HepG2 (cell line): ENCODE measurements around the gene EZH1. TPM values are rescaled to one million over a fixed set of nuclear protein-coding genes. Genes with fewer than 3 reads are reported as not detected.

Source experiments
- CEBPG ChIP-seq: IDR thresholded peaks from 2 replicates; pipeline ENCODE4 v1.6.1; 2016
- FOXO1 ChIP-seq: sonication (generic); formaldehyde crosslinking; IDR thresholded peaks from 2 replicates; pipeline ENCODE4 v1.4.0; 2020; ENCODE audit warnings: missing genetic modification reagents
- FOXP1 ChIP-seq, 2 experiments: fragments of 450-650 bp in 1 of 2; IDR thresholded peaks; 2 replicates each; pipeline ENCODE4 v1.6.1; 2017 to 2018; ENCODE audit warnings: antibody characterized with exemption in 1 of 2
- KDM2A ChIP-seq: sonication (generic); formaldehyde crosslinking; IDR thresholded peaks from 2 replicates; pipeline ENCODE4 v1.4.0; 2020; ENCODE audit warnings: low read depth, missing genetic modification reagents, borderline replicate concordance
- MBD4 ChIP-seq: IDR thresholded peaks from 2 replicates; pipeline ENCODE4 v1.6.1; 2012; ENCODE audit warnings: low read length, inconsistent platforms, borderline replicate concordance
- MEIS2 ChIP-seq: sonication (generic); formaldehyde crosslinking; IDR thresholded peaks from 2 replicates; pipeline ENCODE4 v1.9.0; 2021; ENCODE audit warnings: mild to moderate bottlenecking, missing genetic modification reagents
- MZF1 ChIP-seq: sonication (generic); formaldehyde crosslinking; IDR thresholded peaks from 2 replicates; pipeline ENCODE4 v1.8.1; 2023; ENCODE audit warnings: mild to moderate bottlenecking, missing genetic modification reagents, borderline replicate concordance
- NAIF1 ChIP-seq: sonication (generic); formaldehyde crosslinking; IDR thresholded peaks from 2 replicates; pipeline ENCODE4 v1.5.0; 2020; ENCODE audit warnings: mild to moderate bottlenecking, missing genetic modification reagents, borderline replicate concordance
- U2AF2 ChIP-seq: fragments of 200-400 bp; formaldehyde crosslinking; IDR thresholded peaks from 2 replicates; pipeline ENCODE4 v1.6.1; 2017; ENCODE audit warnings: low read depth, mild to moderate bottlenecking, low read length
- YEATS2 ChIP-seq: sonication (generic); formaldehyde crosslinking; IDR thresholded peaks from 2 replicates; pipeline ENCODE4 v1.4.0; 2020; ENCODE audit warnings: missing genetic modification reagents, borderline replicate concordance
- ZFP37 ChIP-seq: sonication (generic); formaldehyde crosslinking; IDR thresholded peaks from 2 replicates; pipeline ENCODE4 v1.4.0; 2020; ENCODE audit warnings: missing genetic modification reagents, borderline replicate concordance
- ZFP90 ChIP-seq: sonication (generic); formaldehyde crosslinking; IDR thresholded peaks from 2 replicates; pipeline ENCODE4 v1.8.0; 2022; ENCODE audit warnings: missing genetic modification reagents, mild to moderate bottlenecking, inconsistent platforms, borderline replicate concordance
- ZNF136 ChIP-seq: sonication (generic); formaldehyde crosslinking; IDR thresholded peaks from 2 replicates; pipeline ENCODE4 v1.8.1; 2022; ENCODE audit warnings: low read depth, mild to moderate bottlenecking, moderate library complexity, missing genetic modification reagents
- ZNF232 ChIP-seq: sonication (generic); formaldehyde crosslinking; IDR thresholded peaks from 2 replicates; pipeline ENCODE4 v1.4.0; 2020; ENCODE audit warnings: missing genetic modification reagents, borderline replicate concordance
- ZNF333 ChIP-seq: sonication (generic); formaldehyde crosslinking; IDR thresholded peaks from 2 replicates; pipeline ENCODE4 v1.4.0; 2020; ENCODE audit warnings: mild to moderate bottlenecking, missing genetic modification reagents, borderline replicate concordance
- ZNF775 ChIP-seq: sonication (generic); formaldehyde crosslinking; IDR thresholded peaks from 2 replicates; pipeline ENCODE4 v1.4.0; 2020; ENCODE audit warnings: missing genetic modification reagents, mild to moderate bottlenecking, moderate library complexity, borderline replicate concordance
- polyA plus RNA-seq, 8 experiments: library from polyadenylated mRNA; depleted of rRNA in 3 of 8; stranded (reverse) in 7 of 8; unstranded in 1 of 8; fragments of >200 nt; fragmentation: Illumina TruSeq in 4 of 8; extraction: Trizol in 4 of 8; gene quantifications; 2 replicates each; pipeline versions ENCODE4 v1.2.1 to v1.2.3, GENCODE V29; 2011 to 2016; ENCODE audit warnings: low read depth in 4 of 8, missing spikeins in 1 of 8, mixed read lengths in 1 of 8; ENCODE audit not compliant: insufficient read depth in 1 of 8
- total RNA-seq, 5 experiments: library from RNA; depleted of rRNA; stranded (reverse); fragments of >200 nt; fragmentation: Illumina TruSeq; extraction: Trizol; gene quantifications; 2 replicates each; pipeline ENCODE4 v1.2.3, GENCODE V29; 2016; ENCODE audit warnings: low read depth in 1 of 5
- TF ChIP-seq, protein P1 (sequence below): sonication (generic); formaldehyde crosslinking; IDR thresholded peaks from 2 replicates; pipeline ENCODE4 v1.4.0; 2020; ENCODE audit warnings: missing genetic modification reagents
- TF ChIP-seq, protein P2 (sequence below): sonication (generic); formaldehyde crosslinking; conservative IDR thresholded peaks from 2 replicates; pipeline ENCODE4 v1.4.0; 2020; ENCODE audit warnings: missing genetic modification reagents
- TF ChIP-seq, protein P3 (sequence below): IDR thresholded peaks from 2 replicates; pipeline ENCODE4 v1.6.1; 2016; ENCODE audit warnings: missing genetic modification reagents, missing compliant biosample characterization
- TF ChIP-seq, protein P4 (sequence below), 2 experiments: fragments of 450-650 bp in 1 of 2; sonication (generic) in 1 of 2; formaldehyde crosslinking; IDR thresholded peaks; 2 replicates each; pipeline versions ENCODE4 v1.5.0 to v1.8.0; 2020 to 2022; ENCODE audit warnings: mild to moderate bottlenecking in 1 of 2, missing genetic modification reagents in 1 of 2

The EZH1 gene
- total and polyA plus RNA-seq, 2 of the 13 experiments (the other 11 are each of a cell fraction or from before 2014, with no cell fraction given) = 11.6 to 24.0 TPM

- TF ChIP-seq MZF1 (CRISPR knock-in tag) = 0 out of 2 replicates have a peak, but pooled peaks have one; percentile 21
- no peak for TF ChIP-seq FOXP1 (IDR thresholded peaks at IDR 0.05)
- TF ChIP-seq FOXP1 (CRISPR knock-in tag; IDR thresholded peaks at IDR 0.05) = no peak
- no peak for TF ChIP-seq MBD4
- TF ChIP-seq, protein P1, sequence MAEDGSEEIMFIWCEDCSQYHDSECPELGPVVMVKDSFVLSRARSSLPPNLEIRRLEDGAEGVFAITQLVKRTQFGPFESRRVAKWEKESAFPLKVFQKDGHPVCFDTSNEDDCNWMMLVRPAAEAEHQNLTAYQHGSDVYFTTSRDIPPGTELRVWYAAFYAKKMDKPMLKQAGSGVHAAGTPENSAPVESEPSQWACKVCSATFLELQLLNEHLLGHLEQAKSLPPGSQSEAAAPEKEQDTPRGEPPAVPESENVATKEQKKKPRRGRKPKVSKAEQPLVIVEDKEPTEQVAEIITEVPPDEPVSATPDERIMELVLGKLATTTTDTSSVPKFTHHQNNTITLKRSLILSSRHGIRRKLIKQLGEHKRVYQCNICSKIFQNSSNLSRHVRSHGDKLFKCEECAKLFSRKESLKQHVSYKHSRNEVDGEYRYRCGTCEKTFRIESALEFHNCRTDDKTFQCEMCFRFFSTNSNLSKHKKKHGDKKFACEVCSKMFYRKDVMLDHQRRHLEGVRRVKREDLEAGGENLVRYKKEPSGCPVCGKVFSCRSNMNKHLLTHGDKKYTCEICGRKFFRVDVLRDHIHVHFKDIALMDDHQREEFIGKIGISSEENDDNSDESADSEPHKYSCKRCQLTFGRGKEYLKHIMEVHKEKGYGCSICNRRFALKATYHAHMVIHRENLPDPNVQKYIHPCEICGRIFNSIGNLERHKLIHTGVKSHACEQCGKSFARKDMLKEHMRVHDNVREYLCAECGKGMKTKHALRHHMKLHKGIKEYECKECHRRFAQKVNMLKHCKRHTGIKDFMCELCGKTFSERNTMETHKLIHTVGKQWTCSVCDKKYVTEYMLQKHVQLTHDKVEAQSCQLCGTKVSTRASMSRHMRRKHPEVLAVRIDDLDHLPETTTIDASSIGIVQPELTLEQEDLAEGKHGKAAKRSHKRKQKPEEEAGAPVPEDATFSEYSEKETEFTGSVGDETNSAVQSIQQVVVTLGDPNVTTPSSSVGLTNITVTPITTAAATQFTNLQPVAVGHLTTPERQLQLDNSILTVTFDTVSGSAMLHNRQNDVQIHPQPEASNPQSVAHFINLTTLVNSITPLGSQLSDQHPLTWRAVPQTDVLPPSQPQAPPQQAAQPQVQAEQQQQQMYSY (CRISPR knock-in tag) = no peak
- TF ChIP-seq, protein P2, sequence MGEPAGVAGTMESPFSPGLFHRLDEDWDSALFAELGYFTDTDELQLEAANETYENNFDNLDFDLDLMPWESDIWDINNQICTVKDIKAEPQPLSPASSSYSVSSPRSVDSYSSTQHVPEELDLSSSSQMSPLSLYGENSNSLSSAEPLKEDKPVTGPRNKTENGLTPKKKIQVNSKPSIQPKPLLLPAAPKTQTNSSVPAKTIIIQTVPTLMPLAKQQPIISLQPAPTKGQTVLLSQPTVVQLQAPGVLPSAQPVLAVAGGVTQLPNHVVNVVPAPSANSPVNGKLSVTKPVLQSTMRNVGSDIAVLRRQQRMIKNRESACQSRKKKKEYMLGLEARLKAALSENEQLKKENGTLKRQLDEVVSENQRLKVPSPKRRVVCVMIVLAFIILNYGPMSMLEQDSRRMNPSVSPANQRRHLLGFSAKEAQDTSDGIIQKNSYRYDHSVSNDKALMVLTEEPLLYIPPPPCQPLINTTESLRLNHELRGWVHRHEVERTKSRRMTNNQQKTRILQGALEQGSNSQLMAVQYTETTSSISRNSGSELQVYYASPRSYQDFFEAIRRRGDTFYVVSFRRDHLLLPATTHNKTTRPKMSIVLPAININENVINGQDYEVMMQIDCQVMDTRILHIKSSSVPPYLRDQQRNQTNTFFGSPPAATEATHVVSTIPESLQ (CRISPR knock-in tag) = 0 out of 2 replicates have a peak, but pooled peaks have one; percentile 56
- TF ChIP-seq ZNF232 = no peak
- no peak for TF ChIP-seq MEIS2 (CRISPR knock-in tag)
- TF ChIP-seq ZFP37 (CRISPR knock-in tag) = no peak
- no peak for TF ChIP-seq ZNF136 (CRISPR knock-in tag)
- peak; percentile 83; the same call in 1 of the 2 replicates for TF ChIP-seq ZNF333 (CRISPR knock-in tag)
- TF ChIP-seq, protein P3, sequence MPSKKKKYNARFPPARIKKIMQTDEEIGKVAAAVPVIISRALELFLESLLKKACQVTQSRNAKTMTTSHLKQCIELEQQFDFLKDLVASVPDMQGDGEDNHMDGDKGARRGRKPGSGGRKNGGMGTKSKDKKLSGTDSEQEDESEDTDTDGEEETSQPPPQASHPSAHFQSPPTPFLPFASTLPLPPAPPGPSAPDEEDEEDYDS (CRISPR knock-in tag) = 0 out of 2 replicates have a peak, but pooled peaks have one; percentile 13
- TF ChIP-seq U2AF2 = no peak
- no peak for TF ChIP-seq NAIF1 (CRISPR knock-in tag)
- TF ChIP-seq, protein P4, sequence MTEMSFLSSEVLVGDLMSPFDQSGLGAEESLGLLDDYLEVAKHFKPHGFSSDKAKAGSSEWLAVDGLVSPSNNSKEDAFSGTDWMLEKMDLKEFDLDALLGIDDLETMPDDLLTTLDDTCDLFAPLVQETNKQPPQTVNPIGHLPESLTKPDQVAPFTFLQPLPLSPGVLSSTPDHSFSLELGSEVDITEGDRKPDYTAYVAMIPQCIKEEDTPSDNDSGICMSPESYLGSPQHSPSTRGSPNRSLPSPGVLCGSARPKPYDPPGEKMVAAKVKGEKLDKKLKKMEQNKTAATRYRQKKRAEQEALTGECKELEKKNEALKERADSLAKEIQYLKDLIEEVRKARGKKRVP (CRISPR knock-in tag; IDR thresholded peaks at IDR 0.05) = peak in 1 of 2 experiments; percentile 21; a peak in 1 of 4 replicates
- TF ChIP-seq ZNF775 (CRISPR knock-in tag) = no peak
- TF ChIP-seq FOXO1 (CRISPR knock-in tag) = no peak
- TF ChIP-seq KDM2A (CRISPR knock-in tag) = no peak
- no peak for TF ChIP-seq YEATS2 (CRISPR knock-in tag)
- TF ChIP-seq ZFP90 = peak; percentile 63; the same call in 1 of the 2 replicates
- TF ChIP-seq CEBPG (CRISPR knock-in tag) = no peak
Observed at GRCh38 chr17:42676424-42677011, 68.3 kb downstream of the EZH1 start, which contains the start of gene PLEKHH3 (continued).
